C4-2B (cell line): ENCODE data around the gene RPS24.
"Not testable (repeated sequence)": the region's sequence is repeated elsewhere in the genome, so short reads cannot be mapped to it uniquely, and the experiment has no call there.

ENCODE experiments used
- CTCF ChIP-seq: fragments of 450-650 bp; conservative IDR thresholded peaks from 2 replicates; pipeline ENCODE4 v1.5.1; 2017; ENCODE audit warnings: mild to moderate bottlenecking
- ZFX ChIP-seq: fragments of 450-650 bp; IDR thresholded peaks from 2 replicates; pipeline ENCODE4 v1.6.1; 2017

GRCh38 chr10:77998780-77999179, 34.9 kb upstream of the RPS24 start:
- TF ChIP-seq CTCF, ZFX: not testable (repeated sequence)
